Keratinocyte (primary cell): ENCODE results near the gene FOXO1.

Experiments used
- CTCF ChIP-seq, 3 experiments: IDR thresholded peaks in 1 of 3; conservative IDR thresholded peaks in 1 of 3; optimal IDR thresholded peaks in 1 of 3; 2 replicates in 2 of 3; 3 replicates in 1 of 3; pipeline versions ENCODE3 to v1.5.1; 2011; ENCODE audit warnings: low read length in 3 of 3, mild to moderate bottlenecking in 3 of 3, moderate library complexity in 2 of 3, control low read depth in 1 of 3, inconsistent platforms in 1 of 3; ENCODE audit not compliant: insufficient read depth in 2 of 3; ENCODE audit errors: extremely low read depth in 1 of 3
- EZH2 ChIP-seq: IDR thresholded peaks from one replicate; pipeline ENCODE4 v1.6.1; 2012; ENCODE audit warnings: inconsistent platforms, mild to moderate bottlenecking, low read length, moderate library complexity

- TF ChIP-seq CTCF (optimal IDR thresholded peaks at IDR 0.05 in 1 of 3, IDR thresholded peaks at IDR 0.05 in 1 of 3, conservative IDR thresholded peaks at IDR 0.05 in 1 of 3; ENCODE audit: extremely low read depth in 1 of 3, insufficient read depth in 2 of 3, low read length in 3 of 3): no peak
- no peak for TF ChIP-seq EZH2
Measured at GRCh38 chr13:40579535-40579934, 86.9 kb downstream of the FOXO1 start.
